GM18498 (cell line): ENCODE data around the gene ZRANB2.

Experiments used
- ATAC-seq: cut with Tn5 transposase; IDR thresholded peaks from one replicate; pipeline ENCODE4 v1.9.1; 2021; ENCODE audit warnings: mild to moderate bottlenecking, moderate library complexity; ENCODE audit not compliant: unreplicated experiment

Gene ZRANB2

DNA sequence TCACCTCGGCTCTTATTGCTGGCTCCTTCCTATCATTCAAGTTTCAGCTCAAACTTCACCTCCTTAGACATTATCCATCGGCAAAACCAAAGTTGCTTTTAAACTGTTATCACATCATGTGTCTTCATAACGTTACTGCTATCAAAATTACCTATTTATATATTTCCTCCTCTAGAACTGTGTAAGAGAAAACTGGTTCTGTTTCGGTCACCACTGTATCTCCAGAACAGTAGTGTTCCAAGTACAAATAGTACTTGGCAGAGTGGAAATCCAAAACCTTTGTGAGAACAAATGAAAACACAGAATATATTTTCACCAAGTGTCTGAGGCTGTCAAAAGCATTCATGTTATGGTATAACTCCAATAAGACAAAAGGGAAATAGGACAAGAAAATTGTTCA is 9.1 kb downstream of the ZRANB2 start:
- no peak for ATAC-seq

DNA sequence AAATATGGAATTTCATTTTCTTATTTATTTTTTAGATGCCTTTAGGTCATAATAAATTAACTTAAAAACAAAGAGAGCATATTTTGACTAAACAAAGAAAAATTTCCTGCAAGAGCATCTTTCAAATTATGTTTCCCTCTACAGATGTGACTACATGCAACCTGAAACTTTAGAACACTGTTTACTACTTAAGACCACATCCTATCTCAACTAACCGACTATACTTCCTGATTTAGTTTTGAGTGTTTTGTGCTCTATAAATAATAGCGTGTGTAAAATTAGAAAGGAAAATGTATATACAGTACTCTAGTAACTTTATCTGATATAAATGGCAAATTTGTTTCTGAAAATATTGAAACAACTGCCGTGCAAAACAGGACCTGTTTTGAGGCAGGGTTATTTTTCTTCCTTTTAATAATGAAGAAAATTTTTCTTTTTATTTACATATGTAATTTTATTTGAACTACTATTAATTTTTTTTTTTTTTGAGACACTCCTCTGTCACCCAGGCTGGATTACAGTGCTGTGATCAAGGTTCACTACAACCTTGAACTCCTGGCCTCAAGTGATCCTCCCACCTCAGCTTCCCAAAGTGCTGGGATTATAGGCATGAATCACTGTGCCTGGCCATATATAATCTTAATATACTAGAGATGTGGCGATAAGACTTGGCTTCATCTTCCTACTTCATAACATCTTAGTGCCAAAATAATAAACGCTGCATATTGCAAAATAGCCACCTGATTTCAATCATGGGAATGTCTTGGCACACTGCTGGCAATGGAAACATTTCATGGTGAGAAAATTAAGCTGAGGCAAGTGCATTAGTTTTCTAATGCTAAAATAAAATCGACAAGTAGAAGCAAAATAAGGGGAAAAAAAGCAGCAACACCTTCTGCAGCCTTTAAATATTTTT is 12.3 kb downstream of the ZRANB2 start:
- peak; percentile 91 for ATAC-seq

DNA sequence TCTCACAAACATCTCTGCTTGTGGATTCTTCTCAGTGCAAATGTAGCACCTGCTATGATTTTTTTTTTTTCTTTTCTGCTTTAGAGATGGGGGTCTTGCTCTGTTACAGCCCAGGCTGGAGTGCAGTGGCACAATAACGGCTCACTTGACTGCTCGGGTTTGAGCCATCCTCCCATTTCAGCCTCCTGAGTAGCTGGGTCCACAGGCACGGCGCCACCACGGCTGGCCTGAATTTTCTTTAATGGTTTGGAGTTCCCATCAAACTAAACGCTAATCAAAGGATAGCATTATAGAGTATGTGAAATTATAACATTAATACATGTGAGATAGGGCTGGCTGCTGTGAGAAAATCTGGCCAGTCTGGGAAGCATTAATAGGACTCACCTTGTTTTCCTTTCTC is 26.0 kb downstream of the ZRANB2 start:
- ATAC-seq: no peak

DNA sequence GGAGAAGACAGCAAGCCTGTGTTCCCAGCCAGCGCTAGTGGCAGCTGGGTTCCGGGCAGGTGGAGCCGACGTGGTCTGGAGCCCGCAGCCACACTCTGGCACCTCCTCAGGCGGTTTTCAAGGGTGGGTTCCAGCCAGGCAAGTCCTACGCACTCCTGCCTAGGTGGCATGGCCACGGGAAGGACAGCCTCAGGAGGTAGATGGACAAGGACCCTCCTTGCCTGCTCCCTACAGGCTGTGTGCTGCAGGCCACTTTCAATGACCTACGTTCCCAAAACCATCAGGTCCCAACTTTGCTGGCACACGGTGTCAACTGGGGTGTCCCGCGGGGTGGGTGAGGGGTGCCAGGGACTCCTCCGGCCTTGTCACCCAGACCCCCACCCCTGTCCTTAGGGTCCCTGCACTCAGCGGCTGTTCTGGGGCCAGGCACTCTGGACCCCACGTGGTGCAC is 26.5 kb downstream of the ZRANB2 start:
- ATAC-seq: no peak

DNA sequence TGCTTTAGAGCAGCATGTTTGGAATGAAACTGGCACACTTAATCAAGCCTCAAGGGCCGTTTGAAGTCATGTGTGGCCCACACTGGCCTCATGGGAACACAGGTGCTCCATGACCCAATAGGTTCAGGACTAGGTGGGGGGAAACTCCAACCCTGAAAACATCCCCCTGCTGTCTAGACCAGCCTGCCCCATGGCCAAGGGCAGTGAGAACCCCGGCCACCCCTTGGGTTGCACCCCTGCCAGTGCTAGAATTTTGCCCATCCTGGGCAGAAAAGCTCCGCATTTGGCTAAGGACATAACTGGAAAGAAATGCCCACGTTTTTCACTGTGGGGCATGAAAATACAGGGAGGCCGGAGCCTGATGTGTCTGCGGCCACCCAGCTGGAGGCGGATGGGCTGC is 27.1 kb downstream of the ZRANB2 start:
- ATAC-seq: no peak

DNA sequence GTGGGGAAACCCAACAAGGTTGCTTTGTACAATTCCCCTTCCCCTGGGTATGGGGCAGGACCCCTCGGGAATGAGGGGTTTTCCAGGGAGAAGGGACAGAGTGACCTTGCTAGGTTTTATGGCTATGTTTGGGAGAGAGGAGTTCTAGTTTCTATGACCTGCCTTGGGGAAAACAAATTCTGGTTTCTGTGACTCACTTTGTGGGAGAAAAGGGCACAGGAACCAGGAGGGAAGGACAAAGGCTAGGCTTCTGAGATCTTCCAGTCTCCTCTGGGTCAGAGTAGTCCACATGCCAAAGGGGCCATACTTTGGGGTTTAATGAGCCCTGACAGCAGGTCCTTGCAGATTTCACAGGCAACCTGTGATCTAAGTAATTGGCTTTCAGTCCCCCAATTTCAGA is 27.7 kb downstream of the ZRANB2 start:
- ATAC-seq: no peak

DNA sequence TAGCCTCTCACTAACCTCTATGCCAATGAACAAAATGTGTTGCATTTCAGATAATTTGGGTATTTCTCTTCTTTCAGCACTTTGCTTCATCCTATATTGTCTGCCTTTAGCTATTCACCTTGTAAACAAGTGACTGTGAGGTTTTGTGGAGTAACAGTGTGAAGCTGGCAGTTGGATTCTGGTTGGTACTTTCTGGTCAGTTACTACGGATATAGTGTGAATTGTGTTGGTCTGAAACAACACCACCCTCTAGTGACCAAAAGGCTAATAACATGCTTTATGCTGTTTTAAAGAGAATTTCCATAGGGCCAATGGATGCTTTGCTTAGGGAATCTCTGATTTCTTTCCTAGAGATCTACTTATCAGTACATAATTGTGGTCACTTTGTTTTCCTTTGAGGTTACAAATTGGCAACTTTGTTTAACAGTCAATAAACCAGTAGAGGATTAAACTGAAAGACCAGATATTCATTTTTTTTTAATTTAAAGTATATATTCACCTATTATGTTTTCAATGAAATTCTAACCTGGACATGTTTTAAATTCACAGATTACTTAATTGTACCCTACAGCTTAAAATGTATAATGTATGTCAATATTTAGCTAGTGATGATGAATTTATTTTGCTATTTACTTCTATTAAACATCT is 30.8 kb downstream of the ZRANB2 start:
- ATAC-seq: peak; percentile 59

DNA sequence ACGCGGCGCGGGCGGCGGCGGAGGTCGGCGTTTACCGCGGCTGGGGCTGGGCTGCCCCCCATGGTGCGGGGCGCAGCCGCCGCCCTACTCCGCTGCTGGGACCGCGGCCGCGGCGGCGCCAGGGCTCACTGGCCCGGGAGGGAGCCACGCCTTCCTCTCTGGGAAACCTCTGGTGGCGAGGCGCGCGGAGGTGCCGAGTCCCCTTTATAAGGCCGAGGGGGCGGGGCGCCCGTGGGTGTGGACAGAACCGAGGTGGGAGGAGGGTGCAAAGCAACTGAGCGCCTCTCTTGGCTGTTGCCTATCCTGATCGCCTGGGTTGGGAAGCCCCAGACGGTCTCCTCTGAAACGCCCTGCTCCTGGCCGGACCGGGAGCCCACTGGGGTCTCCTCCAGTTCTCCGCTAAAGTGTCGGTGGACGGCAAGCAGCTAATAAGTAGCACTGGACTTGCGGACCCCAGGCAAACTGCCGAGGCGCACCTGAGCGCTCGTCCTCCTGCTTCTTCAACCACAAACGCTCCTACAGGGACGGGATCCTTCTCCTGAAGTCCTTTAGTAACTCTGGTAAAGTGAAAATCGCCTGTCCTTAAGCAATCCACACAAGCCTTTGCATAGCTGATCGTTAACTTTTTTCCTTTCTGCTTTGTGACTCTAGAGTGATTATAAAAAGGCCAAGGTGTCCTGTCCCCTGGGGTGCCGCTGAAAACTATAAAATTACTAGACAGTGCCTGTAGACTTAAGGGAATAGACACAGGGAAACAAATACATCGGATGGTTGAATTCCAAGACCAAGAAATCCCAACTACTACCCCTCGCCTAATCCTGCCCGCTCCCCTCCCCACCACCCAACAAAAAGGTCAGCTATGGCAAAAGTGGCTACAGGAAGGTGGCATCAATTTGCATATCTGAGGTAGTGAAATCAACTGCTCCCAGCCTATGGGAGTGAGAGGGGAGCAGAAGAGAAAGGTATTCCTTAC is 32.9 kb downstream of the ZRANB2 start, which contains the start of gene PTGER3:
TSS of gene PTGER3 (minus strand) at position 182 of the 973 bp plus-strand sequence. CDS start 239 bp downstream, outside the sequence.
- no peak for ATAC-seq

DNA sequence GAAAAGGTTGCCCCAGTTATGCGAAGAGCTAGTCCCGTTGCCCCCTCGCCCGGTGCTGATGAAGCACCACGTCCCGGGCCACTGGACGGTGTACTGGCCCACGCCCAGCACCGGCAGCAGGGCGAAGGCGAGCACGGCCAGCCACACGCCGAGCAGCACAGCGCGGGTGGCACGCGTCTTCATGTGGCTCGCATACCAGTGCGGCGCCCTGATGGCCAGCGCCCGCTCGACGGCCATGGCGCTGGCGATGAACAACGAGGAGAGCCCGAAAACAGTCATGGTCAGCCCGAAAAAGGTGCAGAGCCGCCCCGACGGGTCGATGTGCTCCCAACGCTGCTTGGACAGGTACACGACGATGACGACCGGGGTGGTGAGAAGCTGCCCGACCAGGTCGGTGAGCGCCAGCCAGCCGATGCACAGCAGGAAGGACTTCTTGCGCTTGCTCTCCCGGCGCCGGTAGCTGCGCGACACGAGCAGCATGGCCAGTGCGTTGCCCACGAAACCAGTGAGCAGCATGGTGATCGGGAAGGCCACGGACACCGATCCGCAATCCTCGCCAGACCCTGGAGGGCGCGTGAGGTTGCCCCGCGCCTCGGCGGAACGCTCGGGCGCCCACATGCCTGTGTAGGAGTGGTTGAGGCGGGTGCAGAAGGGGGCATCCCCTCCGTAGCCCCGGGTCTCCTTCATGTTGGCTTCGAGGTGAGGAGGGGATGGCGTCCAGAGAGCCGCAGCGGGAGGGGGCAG is 33.8 kb downstream of the ZRANB2 start:
- no peak for ATAC-seq

DNA sequence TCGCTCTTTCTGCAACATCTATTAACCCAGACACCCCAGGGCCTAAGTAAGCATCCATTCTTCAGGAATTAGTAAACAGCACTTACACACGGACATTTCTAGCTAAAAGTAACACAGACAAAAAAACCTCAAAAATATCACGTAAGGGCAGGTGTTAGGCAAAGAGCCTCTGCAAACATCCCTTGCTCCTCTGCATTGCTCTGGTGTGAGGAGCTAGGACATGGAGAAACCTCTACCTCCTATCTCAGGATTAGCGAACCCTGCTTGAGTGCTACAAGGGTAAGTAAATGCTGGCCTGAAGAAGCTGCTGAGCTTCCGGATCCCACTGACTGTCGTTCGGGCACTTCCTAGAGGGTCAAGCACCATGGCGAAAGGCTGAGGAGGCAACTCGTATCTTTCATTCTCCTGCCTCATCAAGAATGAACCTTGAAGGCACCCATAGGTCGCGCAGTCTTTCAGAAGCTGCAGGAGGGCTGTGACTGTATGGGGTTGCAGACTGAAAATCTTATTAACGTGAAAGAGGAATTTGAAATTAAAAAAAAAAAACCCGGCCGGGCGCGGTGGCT is 35.3 kb downstream of the ZRANB2 start:
- no peak for ATAC-seq

DNA sequence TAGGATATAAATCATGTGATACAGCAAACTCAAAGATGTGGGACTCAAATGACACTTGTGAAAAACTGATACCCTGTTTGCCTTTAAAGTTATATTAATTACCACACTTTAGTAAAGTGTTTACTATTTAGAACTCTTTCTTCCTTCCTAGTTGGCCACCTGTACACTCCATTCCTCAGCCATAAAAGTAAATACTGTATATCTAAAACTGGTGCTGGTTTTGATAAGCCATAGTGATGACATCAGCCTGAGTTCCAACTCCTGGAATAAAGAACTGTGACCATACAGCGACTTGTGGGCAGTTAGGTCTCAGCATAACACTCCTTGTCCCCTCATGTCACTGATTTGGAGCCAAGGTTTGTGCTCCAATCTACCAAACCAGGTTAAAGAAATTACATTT is 36.0 kb downstream of the ZRANB2 start:
- ATAC-seq: no peak

DNA sequence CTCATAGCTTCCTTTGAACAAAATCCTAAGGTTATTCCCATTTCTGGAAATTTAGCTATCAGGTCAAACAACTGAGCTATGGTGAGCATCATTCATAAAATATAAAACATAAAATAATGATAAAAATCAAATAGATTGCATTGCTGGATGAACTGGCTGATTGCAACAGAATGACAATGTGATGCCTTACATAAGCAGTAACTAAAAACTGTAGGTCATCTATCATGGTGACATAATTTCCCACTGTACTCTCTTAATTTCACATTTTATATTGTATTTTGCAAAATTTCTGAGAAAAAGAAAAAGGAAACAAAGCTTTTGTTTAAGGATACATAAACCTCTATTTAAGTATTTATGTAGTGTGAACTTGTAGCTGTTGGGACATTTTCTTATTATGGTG is 37.8 kb downstream of the ZRANB2 start:
- ATAC-seq: no peak

DNA sequence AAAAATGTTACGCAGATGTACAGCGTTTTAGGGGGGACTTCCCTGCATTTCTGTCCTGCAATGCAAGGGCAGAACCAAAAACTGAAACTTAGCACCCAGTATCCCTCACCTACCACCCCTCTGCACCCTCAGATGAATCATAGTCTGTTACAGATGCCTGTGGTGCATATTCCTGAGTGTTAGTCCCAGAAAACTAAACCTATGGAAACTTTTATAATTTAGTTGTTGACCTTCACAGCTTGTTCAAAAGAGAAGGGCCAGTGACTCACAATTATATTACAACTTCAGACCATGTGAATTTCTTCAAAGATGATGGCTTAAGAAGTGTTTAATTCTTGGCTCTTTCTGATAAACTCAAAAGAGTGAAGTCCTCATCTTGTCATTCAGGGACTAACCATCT is 39.0 kb downstream of the ZRANB2 start:
- ATAC-seq: no peak

DNA sequence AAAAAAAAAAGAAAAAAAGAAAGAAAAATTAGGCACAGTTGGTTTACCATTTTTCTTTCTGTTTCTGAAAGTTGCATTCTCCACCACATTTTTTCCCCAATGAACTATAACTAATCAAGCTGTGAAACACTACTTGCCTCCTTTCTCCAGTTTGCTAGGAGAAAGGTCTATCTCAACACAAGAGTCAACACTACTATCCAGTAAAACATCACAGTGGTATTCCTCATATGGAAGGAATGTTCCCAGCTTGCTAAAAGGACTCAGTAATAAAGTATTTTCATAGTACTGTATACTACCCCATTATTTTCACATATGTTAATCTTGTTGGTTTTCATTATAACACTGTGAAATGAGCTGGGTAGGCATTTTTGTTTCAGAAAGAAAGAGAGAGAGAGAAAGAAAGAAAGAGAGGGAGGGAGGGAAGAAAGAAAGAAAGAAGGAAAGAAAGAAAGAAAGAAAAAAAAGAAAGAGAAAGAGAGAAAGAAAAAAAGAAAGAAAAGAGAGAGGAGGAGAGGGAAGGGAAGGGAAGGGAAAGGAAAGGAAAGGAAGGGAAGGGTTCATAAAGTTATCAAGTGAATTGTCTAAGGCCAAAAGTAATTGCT is 41.1 kb downstream of the ZRANB2 start:
- ATAC-seq: no peak

DNA sequence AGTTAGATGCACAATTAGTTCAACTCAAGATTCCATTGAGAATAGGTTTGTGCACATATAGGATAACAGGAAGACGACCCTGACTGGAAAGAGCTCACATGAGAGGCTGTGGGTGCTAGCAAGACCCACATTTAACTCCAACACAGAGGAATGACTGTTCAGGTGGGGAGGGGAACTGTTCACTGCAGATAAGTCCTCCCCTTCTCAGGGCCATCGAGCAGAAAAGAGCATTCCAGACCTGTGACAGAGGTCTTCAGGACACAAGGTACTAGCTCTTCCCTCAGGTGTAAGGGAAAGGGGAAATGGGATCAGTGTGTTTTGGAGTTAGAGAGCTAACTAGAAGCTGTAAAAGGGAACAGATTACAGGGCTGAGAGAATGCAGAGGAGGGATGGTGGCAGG is 41.9 kb downstream of the ZRANB2 start:
- no peak for ATAC-seq

DNA sequence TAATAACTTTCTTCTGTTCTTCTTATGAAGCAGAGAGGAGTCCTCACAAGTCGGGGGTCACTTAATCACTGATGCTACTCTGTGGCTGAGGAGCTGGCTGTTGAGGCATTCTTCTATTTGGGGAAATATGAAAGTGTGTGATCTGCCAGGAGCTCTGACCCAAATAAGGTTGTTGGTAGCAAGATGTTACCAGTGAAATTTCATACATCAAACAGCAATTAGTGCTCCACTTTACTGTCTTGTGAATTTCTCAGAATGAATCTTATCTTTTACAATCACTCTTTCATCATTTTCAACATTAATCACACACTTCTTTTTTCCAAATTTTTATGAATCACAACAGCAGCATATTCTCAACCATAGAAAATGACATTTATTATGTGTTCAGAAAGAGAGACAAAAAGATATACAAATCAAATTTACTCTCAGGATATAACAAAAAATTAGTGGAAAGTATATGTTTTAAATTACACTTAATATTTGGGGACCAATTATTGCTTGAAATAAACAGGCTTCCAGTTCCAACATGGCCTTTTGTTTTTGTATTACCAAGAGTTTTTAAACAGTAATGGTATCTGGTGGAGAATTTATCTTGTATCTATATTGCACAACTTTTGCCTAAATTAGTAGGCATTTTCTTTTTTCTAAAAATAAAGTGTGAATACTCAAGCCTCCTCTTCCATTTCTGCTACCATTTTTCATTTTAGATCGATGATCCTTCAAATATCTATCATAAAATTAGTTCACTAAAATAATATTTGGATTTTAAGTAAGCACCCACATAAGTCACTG is 42.8 kb downstream of the ZRANB2 start:
- ATAC-seq: no peak

DNA sequence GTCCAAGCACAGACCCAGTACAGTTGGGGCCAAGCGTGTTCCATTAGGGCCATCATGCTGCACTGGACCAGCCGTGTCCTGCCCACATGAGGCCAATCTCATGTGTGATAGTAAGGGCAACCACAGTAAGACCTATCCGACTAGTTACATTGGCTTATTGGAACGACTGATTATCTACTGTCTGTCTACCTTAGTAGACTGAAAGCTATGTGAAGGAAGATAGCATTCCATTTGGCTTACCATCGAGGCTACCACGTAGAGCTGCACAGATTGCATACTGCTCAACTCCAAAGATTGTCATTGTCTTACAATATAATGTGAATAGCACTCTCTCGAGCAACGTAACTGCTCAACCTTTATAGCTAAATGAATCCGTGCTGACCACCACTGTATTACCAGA is 43.8 kb downstream of the ZRANB2 start:
- no peak for ATAC-seq

DNA sequence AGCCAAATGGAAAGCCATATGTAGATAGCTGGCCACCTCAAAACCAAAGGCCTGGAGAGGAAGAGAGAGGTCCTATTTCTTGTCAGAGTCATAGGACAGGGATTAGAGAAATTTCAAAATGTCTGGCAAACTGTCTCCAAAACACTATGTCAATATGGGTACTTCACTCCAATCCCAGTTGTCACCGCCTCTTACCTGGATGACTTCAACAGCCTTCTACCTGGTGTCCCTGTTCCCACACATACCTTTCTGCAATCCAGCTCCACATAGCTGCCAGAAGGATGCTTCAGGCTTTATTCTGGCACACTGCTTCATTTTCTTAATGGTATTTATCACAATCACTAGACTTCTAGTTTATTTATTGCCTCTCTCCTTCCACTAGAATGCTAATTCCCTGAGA is 47.7 kb downstream of the ZRANB2 start:
- ATAC-seq: no peak

DNA sequence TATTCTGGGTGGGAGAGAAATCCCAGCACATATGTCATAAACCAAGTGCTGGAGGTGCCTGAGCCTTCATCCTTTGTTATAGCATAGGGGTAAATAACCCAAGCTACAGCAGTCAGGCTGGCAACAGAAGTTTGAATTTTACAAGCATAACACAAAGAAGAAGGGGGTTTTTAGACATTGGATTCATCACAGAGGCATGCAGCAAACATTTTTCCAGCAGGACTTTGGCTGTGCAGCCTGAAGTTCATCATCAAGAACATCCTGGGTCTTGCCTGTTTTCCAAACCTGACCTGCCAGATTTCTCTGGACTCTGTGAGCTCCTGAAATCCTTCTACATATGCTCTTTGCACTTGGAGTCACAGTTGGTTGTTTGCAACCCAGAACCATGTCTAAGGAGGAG is 49.4 kb downstream of the ZRANB2 start:
- no peak for ATAC-seq
